Embryonic facial prominence (tissue), 1 donor: ENCODE measurements around the gene TXNL4B.
"Not testable (repeated sequence)": the region's sequence is repeated elsewhere in the genome, so short reads cannot be mapped to it uniquely, and the experiment has no call there.

Experiments
- DNase-seq: peaks from one replicate; pipeline ENCODE4 v3.0.0-alpha.2; 2016; ENCODE audit errors: extremely low spot score

The TXNL4B gene

DNA sequence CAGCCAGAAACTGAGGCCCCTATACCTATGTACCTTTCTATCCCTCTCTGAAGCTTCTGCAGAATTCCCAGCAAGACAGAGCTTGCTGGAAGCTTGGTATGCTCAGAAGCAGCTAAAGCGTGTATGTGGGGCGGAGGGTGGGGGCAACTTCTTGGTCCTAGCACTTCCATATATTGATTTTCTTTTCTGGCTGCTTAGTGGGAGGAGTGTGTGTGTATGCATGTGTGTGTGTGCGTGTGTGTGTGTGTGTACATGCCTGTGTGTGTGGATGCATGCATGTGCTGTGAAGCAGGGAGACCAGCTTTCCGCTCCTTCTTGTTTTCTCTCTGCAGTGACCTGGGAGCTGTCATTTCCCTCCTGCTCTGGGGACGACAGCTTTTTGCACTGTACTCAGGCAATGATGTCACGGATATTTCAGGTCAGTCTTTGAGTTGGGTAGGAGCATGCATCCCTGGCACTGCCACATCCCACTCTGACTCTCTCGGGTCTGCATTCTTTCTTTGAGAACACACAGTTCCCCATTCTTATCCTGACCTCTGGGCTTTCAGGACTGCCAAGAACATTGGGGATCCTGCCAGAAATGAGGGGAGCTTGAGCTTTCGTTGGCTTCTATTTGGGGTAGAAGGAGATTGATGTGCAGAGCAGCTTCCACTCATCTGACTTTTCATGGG lies 19.7 kb downstream of the TXNL4B start:
- no peak for DNase-seq

DNA sequence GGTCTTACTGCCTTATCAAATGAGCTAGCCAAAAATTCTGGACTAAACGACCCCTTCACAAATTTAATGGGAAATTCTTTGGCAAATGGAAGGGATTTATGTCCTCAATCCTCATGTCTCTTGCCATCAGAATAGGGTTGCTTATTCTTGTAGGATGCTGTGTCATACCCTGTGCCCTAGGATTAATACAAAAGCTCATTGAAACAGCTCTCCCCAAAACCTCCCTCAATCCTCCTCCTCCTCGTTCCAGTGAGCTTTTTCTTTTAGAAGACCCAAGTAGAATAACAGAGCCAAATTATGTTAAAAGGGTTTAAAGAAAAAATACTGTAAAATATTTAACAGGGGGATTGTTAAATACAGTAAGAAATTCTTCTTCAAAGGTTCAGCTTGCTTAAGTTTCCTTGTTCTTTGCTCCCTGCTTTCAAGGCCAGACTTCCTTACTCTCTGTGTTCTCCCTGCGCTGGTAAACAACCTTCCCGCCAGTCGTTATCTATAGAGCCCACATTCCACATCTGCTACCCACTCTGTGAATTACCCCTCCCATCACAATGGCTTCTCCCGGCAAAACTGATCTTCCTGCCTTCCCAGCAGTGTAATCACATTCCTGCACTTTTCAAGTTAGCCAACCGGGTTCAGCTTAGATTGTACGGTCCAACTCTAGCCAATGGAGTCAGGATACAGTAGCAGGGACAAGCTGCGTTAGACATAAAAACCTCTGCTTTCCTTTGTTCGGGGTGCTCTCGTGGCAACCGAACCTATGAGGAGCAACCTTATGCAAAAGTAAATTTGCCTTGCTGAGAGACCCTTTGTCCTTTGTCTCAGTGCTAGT lies 20.7 kb downstream of the TXNL4B start:
- no peak for DNase-seq

DNA sequence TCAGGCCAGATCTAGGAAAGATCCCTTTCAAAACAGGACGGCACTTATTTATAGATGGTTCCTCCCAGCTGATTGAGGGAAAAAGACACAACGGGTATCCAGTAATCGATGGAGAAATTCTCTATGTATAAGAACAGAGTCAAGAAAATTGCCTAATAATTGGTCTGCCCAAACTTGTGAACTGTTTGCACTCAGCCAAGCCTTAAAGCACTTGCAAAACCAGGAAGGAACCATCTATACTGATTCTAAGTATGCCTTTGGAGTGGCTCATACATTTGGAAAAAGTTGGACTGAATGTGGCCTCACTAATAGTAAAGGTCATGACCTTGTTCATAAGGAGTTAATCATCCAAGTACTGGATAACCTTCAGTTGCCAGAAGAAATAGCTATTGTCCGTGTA lies 24.5 kb downstream of the TXNL4B start:
- no peak for DNase-seq

DNA sequence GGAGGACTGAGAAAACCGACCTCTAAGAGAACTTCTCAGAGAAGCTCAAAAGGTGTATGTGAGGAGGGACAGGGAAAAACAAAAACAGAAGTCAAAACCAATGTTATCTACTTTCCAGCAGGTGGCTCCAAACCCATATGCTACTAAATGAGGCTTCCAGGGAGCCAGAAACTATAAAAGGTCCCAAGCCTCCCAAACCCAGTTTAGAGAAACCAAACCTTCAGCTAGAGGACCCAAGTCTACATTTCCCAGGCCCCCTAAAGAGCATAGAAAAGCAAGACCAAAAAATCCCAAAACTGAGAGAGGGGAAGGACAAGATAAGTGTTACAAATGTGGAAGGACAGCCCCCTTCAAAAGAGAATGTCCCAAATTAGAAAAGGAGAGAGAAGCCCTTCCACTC lies 26.7 kb downstream of the TXNL4B start:
- no peak for DNase-seq

DNA sequence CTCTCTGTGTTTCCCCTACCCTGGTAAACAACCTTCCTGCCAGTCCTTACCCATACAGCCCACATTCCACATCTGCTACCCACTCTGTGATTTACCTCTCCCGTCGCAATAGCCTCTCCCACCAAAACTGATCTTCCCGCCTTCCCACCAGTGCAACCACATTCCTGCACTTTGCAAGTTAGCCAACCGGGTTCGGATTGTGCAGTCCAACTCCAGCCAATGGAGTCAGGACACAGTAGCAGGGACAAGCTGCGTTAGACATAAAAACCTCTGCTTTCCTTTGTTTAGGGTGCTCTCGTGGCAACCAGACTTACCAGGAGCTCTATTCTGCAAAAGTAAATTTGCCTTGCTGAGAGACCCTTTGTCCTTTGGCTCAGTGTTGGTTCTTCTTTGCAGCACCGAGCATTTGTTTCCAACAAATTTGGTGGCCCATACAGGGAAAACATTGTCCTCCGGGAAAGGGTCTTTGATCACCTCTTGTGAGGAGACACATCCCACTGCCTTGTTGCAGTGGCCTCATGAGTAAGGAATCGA lies 29.0 kb downstream of the TXNL4B start:
- DNase-seq: no peak

DNA sequence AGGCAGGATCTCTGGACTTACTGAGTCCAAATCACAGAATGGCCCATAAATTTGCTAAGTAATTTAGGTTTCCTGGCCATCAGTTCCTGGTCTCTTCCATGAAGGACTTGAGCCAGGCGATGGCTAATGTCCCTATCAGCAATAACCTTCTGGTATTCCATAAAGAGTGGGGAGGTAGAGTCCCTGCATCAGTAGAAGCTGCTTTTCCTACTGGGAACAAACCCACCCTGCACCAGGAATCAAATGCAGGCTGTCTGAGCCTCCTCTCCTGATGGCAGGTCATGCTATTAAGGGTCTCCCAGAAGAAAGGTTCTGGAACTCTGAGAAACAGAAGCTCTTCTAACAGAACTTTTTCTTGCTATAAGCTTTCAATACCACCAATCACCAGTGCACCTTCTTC lies 31.9 kb downstream of the TXNL4B start:
- DNase-seq: no peak

DNA sequence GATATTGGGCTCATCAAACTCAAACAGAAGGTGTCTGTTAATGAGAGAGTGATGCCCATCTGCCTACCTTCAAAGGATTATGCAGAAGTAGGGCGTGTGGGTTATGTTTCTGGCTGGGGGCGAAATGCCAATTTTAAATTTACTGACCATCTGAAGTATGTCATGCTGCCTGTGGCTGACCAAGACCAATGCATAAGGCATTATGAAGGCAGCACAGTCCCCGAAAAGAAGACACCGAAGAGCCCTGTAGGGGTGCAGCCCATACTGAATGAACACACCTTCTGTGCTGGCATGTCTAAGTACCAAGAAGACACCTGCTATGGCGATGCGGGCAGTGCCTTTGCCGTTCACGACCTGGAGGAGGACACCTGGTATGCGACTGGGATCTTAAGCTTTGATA lies 33.0 kb downstream of the TXNL4B start:
- no peak for DNase-seq

DNA sequence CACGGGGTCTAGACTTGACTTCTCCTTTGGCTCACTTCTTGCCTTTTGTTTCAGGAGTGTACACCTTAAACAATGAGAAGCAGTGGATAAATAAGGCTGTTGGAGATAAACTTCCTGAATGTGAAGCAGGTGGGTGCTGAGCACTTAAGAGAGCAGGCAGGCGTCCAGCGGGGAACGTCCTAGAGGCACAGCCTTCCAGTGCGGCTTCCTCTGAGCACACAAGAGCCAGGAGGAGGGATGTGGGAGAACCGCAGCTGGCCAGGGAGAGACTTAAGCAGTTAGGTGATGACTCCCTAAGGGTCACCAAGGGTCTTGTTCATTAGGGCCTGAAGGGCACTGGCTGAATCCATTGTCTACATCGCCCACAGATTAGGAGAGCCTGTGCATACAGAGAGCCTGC lies 34.4 kb downstream of the TXNL4B start:
- not testable (repeated sequence) for DNase-seq

DNA sequence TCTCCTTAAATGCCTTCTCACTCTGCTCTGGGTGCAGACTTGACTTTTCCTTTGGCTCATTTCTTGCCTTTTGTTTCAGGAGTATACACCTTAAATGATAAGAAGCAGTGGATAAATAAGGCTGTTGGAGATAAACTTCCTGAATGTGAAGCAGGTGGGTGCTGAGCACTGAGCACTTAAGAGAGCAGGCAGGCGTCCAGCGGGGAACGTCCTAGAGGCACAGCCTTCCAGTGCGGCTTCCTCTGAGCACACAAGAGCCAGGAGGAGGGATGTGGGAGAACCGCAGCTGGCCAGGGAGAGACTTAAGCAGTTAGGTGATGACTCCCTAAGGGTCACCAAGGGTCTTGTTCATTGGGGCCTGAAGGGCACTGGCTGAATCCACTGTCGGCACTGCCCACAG lies 36.1 kb downstream of the TXNL4B start:
- DNase-seq: not testable (repeated sequence)

DNA sequence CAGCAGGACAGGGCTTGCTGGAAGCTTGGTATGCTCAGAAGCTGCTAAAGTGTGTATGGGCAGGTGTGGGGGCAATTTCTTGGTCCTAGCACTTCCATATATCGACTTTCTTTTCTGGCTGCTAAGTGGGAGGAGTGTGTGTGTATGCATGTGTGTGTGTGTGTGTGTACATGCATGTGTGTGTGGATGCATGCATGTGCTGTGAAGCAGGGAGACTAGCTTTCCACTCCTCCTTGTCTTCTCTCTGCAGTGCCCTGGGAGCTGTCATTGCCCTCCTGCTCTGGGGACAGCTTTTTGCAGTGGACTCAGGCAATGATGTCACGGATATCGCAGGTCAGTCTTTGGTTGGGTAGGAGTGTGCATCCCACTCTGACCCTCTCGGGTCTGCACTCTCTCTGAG lies 37.5 kb downstream of the TXNL4B start:
- DNase-seq: no peak

DNA sequence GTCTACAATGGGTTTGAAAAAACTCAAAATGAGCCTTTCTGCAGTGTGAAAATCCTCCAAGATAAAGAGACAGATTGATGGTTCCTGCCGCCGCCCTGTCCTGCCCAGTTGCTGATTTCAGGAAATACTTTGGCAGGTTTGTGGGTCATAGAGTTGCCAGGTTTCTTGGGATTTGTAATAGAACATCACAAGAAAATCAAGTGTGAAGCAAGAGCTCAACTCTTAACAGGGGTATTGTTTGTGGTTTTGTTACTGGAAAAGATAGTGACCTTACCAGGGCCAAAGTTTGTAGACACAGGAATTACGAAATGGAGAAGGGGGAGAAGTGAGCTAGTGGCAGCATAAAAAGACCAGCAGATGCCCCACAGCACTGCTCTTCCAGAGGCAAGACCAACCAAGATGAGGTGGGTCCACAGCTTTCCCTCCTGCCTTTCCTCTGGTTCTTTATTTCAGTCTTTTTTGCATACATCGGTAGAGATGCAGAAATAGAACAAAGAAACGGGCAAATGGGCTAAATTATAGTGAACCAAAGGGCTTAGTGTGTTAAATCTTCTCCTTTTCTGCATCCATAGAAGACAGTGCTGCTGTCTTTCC lies 39.1 kb downstream of the TXNL4B start, which contains the start of gene HP:
TSS of gene HP (plus strand) at position 252 of the 594 bp plus-strand sequence. CDS start at position 400, 148 bp downstream.
- not testable (repeated sequence) for DNase-seq

DNA sequence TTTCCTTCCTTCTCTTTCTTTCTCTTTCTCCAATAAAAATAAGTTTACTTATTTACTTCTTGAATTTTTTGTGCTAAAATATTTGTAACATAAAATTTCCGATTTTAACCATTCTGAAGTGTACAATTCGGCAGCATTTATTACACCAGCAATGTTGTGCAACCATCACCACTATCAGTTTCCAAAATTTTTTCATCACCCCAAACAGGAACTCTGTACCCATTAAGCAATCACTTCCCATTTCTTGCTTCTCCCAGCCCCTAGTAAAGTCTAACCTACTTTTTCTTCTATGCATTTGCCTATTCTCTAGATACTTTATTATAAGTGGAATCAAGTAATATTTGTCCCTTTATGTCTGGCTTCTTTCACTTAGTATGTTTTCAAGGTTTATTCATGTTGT lies 41.6 kb downstream of the TXNL4B start:
- no peak for DNase-seq

DNA sequence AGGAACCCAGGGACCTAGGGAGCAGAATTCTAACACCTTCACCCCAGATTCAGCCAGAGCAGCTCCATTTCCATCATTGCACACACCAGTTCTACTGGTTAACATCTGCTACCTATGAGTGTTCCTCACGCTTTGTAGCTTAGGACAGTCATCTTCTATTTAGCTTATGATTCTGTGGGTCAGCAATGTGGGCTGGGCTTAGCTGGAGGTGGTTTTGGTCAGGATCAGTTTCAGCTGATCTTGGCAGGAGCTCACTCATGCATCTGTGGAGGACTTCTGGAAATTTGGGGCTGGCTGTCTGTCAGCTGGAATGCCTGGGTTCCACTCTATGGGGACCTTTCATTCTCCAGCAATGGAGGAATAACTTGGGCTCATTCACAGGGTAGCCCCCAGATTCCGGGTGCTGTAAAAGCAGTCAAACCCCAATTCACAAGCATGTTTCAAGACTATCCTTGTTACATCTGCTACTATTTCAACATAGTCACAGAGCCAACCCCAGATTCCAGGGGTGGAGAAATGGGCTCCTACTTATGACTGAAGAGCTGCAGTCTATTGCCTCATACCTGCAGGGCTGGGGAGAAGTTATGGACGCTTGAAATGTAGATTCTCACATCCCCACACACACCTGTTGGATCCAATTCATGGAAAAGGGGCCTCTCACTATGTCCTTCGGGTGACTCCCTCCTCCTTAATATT lies 42.5 kb downstream of the TXNL4B start:
- DNase-seq: no peak

DNA sequence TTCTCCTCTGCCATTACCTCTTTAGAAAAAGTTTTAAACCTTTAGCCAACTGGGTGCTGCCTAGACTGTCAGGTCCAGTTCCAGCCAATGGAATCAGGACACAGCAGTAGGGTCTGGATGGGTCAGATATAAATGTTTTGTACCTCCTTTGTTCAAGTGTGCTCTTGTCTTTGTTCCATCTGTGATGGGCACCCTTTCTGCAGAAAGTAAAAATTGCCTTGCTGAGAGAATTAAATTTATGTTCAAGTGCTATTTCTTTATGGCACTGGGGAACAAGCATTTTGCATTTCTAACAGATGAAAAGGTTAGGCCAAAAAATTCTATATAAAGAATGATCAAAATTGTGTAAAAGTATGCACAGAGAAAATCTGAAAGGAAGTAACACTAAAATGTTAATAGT lies 44.3 kb downstream of the TXNL4B start:
- no peak for DNase-seq

DNA sequence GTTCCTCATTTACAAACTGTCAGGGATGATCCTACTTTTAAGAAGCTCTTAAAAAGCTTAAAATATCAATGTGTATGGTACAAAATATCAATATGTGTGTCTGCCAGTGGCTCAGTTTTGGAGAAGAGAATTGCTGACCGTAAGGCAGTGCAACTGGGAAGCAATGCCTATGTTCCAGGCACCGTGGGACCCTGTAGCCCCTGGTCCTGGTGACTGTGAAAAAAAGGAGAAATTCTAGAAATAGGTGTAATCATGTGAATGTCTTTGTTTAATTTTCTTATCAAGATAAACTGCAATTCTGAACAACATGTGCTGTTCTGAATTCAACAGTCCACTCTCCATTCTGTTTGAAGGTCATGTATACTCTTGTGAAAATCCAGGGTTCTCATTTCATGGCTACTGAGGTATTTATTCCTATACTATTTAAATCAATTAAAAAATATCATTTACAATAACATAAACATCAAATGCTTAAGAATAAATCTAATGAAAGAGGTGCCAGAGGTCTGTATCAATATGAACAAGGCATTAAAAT lies 48.5 kb downstream of the TXNL4B start:
- DNase-seq: no peak

DNA sequence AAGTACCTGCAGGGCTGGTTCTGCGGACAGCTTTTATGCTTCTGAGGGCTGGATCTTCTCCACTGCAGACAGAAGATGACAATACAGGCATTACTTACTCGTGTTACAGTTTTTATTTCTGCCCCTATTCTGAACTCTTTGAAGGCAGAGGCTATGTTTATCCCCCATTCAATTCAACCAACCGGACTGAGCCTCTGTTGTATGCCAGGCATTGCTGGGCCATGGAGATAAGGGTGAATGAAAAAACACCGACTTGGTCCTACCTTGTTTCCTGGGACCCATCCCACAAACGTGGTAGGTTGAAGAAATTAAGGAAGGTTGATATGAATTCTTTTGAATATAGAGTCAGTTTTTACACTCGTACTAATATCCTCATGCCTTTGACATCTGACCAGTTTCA lies 49.1 kb downstream of the TXNL4B start:
- no peak for DNase-seq

DNA sequence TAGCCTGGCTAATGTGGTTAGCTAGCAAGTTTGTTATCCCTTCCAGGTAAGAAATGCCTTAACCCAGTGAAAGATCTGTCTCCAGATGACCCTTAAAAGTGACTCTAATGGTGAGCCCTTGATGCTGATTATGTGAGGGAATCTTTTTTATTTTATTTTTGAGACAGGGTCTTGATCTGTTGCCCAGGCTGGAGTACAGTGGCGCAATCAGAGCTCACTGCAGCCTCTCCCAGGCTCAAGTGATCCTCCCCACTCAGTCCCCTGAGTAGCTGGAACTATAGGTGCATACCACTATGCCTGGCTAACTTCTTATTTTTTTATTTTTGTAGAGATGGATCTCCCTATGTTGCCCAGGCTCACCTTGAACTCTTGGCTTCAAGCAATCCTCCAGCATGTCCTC lies 49.9 kb downstream of the TXNL4B start:
- no peak for DNase-seq

DNA sequence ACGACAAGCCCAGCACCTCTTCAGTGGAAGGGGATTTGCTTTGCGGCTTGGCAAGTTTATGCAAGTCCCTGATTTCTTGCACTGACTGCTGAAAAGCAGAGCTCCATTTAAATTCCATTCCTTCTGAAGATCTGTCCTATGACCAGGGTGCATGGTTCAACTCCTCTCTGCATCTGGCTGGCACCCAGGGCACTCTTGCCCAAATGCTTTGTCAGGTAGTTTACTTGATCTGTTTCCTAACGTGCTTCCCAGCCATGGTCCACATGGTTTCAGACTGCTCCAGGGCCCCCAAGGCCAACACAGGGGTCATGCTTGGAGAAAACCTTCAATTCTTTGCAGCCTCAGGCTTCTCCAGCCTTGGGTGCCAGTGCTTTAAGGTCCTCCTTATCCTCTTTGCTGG lies 50.4 kb downstream of the TXNL4B start:
- DNase-seq: no peak

DNA sequence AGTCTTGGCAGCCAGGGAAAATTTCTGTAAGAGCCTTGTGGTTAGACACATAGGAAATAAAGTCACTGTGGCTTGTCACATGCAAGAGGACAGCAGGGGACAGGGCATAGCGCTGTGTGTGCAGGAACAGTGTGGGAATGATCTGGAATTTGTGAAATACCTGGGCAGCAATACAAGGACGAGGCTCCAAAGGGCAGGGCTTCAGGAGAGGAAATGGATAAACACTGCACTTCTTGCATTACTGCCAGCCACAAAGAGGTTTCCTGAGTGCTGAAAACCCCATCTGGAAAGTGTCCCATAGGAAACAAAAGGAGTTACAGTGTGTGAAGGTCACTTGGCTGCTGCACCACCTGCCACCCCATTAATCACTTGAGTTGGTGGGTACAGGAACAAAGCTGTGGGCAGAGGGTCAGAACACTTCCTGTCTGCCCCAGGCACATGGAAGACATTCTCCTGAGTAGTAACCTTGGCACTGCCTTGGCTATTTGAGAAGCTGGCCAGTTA lies 51.2 kb downstream of the TXNL4B start:
- DNase-seq: no peak

DNA sequence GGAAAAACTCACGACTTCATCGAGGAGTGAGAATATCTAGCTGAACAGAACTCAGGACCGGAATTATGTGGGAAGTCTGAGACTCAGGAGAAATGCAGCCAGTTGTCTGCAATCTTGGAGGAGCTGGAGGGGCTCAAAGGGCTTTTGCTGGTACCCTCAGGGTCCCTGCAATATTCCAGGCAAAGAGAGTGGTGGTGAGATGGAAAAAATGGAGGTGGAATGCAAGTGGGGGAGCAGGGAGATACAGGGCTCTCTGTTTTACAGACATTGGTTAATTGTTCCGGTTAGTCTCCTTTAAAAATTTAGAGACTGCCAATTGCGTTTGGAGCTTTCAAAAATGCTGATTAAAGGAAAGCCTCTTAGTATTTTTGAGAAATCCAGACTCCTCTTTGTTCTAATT lies 57.3 kb downstream of the TXNL4B start:
- DNase-seq: no peak
